ENCODE data around the gene ATG2B. TPM values are rescaled to one million over a fixed set of nuclear protein-coding genes. Genes with fewer than 3 reads are reported as not detected.

ATG2B gene, protein sequence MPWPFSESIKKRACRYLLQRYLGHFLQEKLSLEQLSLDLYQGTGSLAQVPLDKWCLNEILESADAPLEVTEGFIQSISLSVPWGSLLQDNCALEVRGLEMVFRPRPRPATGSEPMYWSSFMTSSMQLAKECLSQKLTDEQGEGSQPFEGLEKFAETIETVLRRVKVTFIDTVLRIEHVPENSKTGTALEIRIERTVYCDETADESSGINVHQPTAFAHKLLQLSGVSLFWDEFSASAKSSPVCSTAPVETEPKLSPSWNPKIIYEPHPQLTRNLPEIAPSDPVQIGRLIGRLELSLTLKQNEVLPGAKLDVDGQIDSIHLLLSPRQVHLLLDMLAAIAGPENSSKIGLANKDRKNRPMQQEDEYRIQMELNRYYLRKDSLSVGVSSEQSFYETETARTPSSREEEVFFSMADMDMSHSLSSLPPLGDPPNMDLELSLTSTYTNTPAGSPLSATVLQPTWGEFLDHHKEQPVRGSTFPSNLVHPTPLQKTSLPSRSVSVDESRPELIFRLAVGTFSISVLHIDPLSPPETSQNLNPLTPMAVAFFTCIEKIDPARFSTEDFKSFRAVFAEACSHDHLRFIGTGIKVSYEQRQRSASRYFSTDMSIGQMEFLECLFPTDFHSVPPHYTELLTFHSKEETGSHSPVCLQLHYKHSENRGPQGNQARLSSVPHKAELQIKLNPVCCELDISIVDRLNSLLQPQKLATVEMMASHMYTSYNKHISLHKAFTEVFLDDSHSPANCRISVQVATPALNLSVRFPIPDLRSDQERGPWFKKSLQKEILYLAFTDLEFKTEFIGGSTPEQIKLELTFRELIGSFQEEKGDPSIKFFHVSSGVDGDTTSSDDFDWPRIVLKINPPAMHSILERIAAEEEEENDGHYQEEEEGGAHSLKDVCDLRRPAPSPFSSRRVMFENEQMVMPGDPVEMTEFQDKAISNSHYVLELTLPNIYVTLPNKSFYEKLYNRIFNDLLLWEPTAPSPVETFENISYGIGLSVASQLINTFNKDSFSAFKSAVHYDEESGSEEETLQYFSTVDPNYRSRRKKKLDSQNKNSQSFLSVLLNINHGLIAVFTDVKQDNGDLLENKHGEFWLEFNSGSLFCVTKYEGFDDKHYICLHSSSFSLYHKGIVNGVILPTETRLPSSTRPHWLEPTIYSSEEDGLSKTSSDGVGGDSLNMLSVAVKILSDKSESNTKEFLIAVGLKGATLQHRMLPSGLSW (N-terminal part only)
- 60.0 TPM for total RNA-seq

DNA sequence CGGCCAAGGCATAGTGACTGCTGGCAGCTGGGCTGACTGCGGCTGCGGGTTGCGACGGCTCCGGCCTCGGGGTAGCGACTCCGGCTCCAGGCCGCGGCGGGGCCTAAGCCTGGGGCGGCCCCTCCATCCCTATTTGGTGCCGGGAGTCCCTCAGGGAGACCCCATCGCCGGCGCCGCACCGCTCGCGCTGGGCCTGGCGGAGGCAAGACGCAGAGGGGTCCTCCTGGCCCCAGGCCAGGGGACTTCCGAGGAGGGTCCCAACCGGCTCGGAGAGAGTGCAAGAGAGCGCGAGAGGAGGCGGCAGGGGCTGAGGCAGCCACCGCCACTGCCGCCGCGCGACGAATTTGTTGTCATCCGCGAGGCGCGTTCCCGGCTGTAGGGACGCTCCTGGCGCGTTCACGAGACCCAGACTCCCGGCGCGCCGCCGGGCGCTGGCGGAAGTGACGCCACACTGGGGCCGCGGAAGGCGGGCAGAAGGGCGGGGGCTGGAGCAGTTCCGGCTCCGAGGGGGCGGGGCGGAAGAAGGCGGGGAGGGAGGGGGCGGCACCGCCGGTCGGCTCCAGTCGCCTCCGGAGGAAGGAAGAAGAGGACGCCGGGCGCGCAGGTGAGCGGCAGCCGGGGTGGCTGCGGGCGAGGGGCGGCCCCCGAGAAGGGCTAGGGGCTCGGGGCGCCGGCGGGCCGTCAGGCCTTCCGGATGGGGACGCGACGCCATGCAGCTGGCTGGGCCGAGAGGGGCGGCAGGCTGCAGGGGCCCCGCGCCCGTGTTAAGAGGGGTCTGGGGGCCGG is at the start of gene ATG2B, which contains the start of gene GSKIP:
ATG2B (minus strand) TSS at position 377 of the 786 bp plus-strand sequence; CDS start at position 12, 365 bp downstream.
GSKIP (plus strand) TSS at position 562 of the 786 bp plus-strand sequence. CDS start 18,722 bp downstream, outside the sequence.

DNA sequence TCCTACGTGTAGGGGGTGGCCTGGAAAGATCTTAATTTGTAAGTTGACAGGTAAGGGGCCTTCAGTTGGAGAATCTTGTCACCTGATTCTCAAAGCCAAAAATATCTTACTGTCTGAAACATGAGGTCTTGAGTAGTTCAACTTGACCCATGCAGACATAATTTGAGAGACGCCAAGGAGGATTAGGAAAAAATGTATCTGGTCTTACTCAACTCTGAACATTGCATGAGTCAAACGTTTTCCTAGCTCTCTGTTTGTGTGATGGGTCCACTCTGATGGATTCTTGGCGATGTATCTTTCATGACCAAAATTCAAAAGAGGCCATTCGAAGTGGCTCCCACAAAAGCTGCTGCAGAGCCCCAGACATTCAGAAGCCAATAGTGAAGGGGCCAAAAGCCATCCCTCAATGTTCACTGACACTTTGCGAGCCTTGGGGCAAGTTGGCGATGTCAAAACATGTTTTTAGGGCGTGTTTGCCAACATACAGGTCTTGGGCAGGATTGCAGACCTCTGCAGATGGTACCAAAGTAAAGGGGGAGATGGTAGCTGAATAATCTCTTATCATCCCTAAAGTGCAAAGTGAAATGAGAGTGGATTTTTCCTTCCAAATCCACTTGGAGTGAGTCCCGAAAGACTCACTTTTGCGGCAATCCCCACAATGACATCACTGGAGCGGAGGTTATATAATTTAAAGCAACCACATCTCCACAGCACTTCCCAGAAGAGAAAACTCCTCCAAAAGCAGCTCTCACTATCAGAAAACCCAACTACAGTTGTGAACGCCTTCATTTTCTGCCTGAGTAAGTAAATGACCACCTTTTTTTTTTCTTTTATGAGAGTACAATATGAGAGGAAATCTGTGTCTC is 107.4 kb downstream of the ATG2B start, which contains the start of gene BDKRB1:
BDKRB1 (plus strand) TSS at position 710 of the 866 bp plus-strand sequence. CDS start 7,473 bp downstream, outside the sequence.

Other genes with a start within 250 kb of the ATG2B start
- 7.4 TPM for gene BDKRB2, start 158.5 kb downstream of the ATG2B start, total RNA-seq
- gene BDKRB1, start 107.1 kb downstream of the ATG2B start, total RNA-seq: 0.38 TPM
- gene GSKIP, start 185 bp upstream of the ATG2B start, total RNA-seq: 56.3 TPM
- 9.2 TPM for gene AK7, start 28.8 kb upstream of the ATG2B start, total RNA-seq
- 290 TPM for gene PAPOLA, start 139.0 kb upstream of the ATG2B start, total RNA-seq